HG02798 (cell line): ENCODE results near the gene NFIA.

Source experiments
- ATAC-seq: cut with Tn5 transposase; IDR thresholded peaks from one replicate; pipeline ENCODE4 v1.9.1; 2021; ENCODE audit warnings: mild to moderate bottlenecking; ENCODE audit not compliant: unreplicated experiment, poor library complexity

NFIA gene

GRCh38 chr1:61233121-61233660 is 150.8 kb downstream of the NFIA start:
- no peak for ATAC-seq

GRCh38 chr1:61234587-61234919 is 152.2 kb downstream of the NFIA start:
- ATAC-seq = no peak

GRCh38 chr1:61237147-61237546 is 154.8 kb downstream of the NFIA start:
- no peak for ATAC-seq

GRCh38 chr1:61237659-61238358 is 155.4 kb downstream of the NFIA start:
- ATAC-seq = no peak

GRCh38 chr1:61238359-61238665 is 156.0 kb downstream of the NFIA start:
- ATAC-seq = no peak

GRCh38 chr1:61240878-61241277 is 158.5 kb downstream of the NFIA start:
- ATAC-seq = no peak

- ATAC-seq = no peak
These were observed 159.1 kb downstream of the NFIA start for GRCh38 chr1:61241411-61241838.

GRCh38 chr1:61241973-61242381 is 159.6 kb downstream of the NFIA start:
- no peak for ATAC-seq

GRCh38 chr1:61244114-61244513 is 161.8 kb downstream of the NFIA start:
- ATAC-seq = no peak

- ATAC-seq = no peak
These were observed 163.5 kb downstream of the NFIA start for GRCh38 chr1:61245696-61246400.

- ATAC-seq = peak; percentile 44
These were observed 164.9 kb downstream of the NFIA start for GRCh38 chr1:61247051-61247825.

GRCh38 chr1:61247881-61248752 is 165.8 kb downstream of the NFIA start:
- ATAC-seq = no peak

- no peak for ATAC-seq
These were observed 168.6 kb downstream of the NFIA start for GRCh38 chr1:61250933-61251332.

- no peak for ATAC-seq
These were observed 170.8 kb downstream of the NFIA start for GRCh38 chr1:61253059-61253735.

GRCh38 chr1:61253912-61254633 is 171.7 kb downstream of the NFIA start:
- no peak for ATAC-seq

- ATAC-seq = no peak
These were observed 172.4 kb downstream of the NFIA start for GRCh38 chr1:61254634-61255357.

- no peak for ATAC-seq
These were observed 173.0 kb downstream of the NFIA start for GRCh38 chr1:61255358-61255703.

- no peak for ATAC-seq
These were observed 177.2 kb downstream of the NFIA start for GRCh38 chr1:61259379-61260148.
